GM23338 (cell line): ENCODE results near the gene THSD4.

Experiments
- CREB1 ChIP-seq: fragments of 250-450 bp; sonication (Bioruptor Pico); IDR thresholded peaks from 2 replicates; pipeline ENCODE4 v1.5.0; 2020; ENCODE audit warnings: low read depth, mild to moderate bottlenecking, moderate library complexity
- CTCF ChIP-seq, 2 experiments: fragments of 200-600 bp in 1 of 2; sonication (generic) in 1 of 2; conservative IDR thresholded peaks; 2 replicates each; pipeline versions ENCODE4 v1.5.1 to v1.6.1; 2016 to 2017; ENCODE audit warnings: antibody characterized with exemption in 2 of 2, low read depth in 2 of 2, mild to moderate bottlenecking in 2 of 2, moderate library complexity in 1 of 2
- ETS1 ChIP-seq: IDR thresholded peaks from 2 replicates; pipeline ENCODE4 v1.6.1; 2016; ENCODE audit warnings: antibody characterized with exemption
- EZH2 ChIP-seq: fragments of 200-600 bp; sonication (generic); IDR thresholded peaks from one replicate; pipeline ENCODE4 v1.8.0; 2017; ENCODE audit warnings: antibody characterized with exemption, mild to moderate bottlenecking, low read depth; ENCODE audit not compliant: unreplicated experiment
- EZH2phosphoT487 ChIP-seq: fragments of 200-600 bp; sonication (generic); IDR thresholded peaks from one replicate; pipeline ENCODE4 v1.8.1; 2018; ENCODE audit warnings: antibody characterized with exemption; ENCODE audit not compliant: unreplicated experiment
- JUNB ChIP-seq: IDR thresholded peaks from one replicate; pipeline ENCODE4 v1.6.1; 2016; ENCODE audit warnings: antibody characterized with exemption; ENCODE audit not compliant: unreplicated experiment
- POLR2AphosphoS5 ChIP-seq: IDR thresholded peaks from 2 replicates; pipeline ENCODE4 v1.6.1; 2016; ENCODE audit warnings: antibody characterized with exemption, low read depth
- REST ChIP-seq: IDR thresholded peaks from one replicate; pipeline ENCODE4 v1.6.1; 2018; ENCODE audit warnings: antibody characterized with exemption; ENCODE audit not compliant: unreplicated experiment
- STAT1 ChIP-seq: IDR thresholded peaks from one replicate; pipeline ENCODE4 v1.6.1; 2016; ENCODE audit warnings: antibody characterized with exemption; ENCODE audit not compliant: unreplicated experiment
- ZNF114 ChIP-seq: fragments of 250-450 bp; sonication (Bioruptor Pico); IDR thresholded peaks from 2 replicates; pipeline ENCODE4 v1.5.0; 2020; ENCODE audit warnings: mild to moderate bottlenecking, moderate library complexity
- ZNF331 ChIP-seq: fragments of 250-450 bp; sonication (Bioruptor Pico); IDR thresholded peaks from 2 replicates; pipeline ENCODE4 v1.5.0; 2020; ENCODE audit warnings: low read depth, mild to moderate bottlenecking, moderate library complexity
- ZNF462 ChIP-seq: fragments of 250-450 bp; sonication (Bioruptor Pico); IDR thresholded peaks from 2 replicates; pipeline ENCODE4 v1.5.0; 2020; ENCODE audit warnings: mild to moderate bottlenecking, moderate library complexity

- no peak for TF ChIP-seq EZH2phosphoT487
- no peak for TF ChIP-seq CTCF (conservative IDR thresholded peaks at IDR 0.05; ENCODE audit: low read depth in 2 of 2)
- TF ChIP-seq REST, result no peak
- TF ChIP-seq EZH2, result no peak
- no peak for TF ChIP-seq POLR2AphosphoS5
- no peak for TF ChIP-seq CREB1 (CRISPR knock-in tag)
- no peak for TF ChIP-seq JUNB
- no peak for TF ChIP-seq ZNF462
- no peak for TF ChIP-seq STAT1
- no peak for TF ChIP-seq ETS1
- TF ChIP-seq ZNF331 (CRISPR knock-in tag), result no peak
- TF ChIP-seq ZNF114, result no peak
Measured at GRCh38 chr15:71314956-71315537, 199.8 kb downstream of the THSD4 start.
